Kidney glomerular epithelial cell (primary cell): ENCODE measurements around the gene ZBTB34.
"Not testable (repeated sequence)": the region's sequence is repeated elsewhere in the genome, so short reads cannot be mapped to it uniquely, and the experiment has no call there.

Experiments used
- DNase-seq: peaks from one replicate; lab custom pipeline; 2025; lab: John Stamatoyannopoulos, UW

The ZBTB34 gene

GRCh38 chr9:126860077-126860756 is at the start of gene ZBTB34:
Gene ZBTB34 (plus strand): TSS chr9:126860639. CDS start chr9:126879400, 18,761 bp downstream.
- DNase-seq = no peak

DNA sequence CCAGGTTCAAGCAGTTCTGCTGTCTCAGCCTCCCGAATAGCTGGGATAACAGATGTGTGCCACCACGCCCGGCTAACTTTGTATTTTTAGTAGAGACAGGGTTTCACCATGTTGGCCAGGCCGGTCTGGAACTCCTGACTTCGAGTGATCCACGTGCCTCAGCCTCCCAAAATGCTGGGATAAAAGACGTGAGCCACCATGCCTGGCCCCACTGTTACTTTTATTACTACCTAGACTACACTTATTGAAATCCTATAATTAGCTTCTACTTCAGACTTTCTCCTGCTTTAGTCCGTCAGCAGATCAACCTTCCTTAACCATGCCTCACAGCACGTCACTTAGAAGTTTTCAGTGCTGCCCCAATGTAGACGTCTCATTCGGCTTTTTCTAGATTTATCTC is 47.4 kb upstream of the ZBTB34 start:
- DNase-seq = no peak

DNA sequence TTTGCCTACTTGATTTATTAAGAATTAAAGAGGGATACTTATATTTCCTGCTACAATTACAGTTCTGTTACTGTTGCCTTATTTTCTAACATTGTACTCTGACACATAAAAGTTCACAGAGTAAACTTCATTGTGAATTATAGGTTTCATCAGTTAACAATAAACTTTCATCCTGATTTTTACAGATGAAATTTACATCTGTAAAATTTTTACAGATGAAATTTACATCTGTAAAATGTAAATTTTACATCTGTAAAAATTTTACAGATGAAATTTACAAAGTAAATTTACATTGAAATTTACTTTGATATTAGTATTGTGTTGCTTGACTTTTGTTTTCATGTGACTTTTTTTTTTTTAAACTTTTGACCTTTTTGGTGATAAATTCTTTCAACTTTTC is 46.3 kb upstream of the ZBTB34 start:
- DNase-seq = no peak

- DNase-seq = not testable (repeated sequence)
These were observed 42.8 kb upstream of the ZBTB34 start for GRCh38 chr9:126817615-126818014.

DNA sequence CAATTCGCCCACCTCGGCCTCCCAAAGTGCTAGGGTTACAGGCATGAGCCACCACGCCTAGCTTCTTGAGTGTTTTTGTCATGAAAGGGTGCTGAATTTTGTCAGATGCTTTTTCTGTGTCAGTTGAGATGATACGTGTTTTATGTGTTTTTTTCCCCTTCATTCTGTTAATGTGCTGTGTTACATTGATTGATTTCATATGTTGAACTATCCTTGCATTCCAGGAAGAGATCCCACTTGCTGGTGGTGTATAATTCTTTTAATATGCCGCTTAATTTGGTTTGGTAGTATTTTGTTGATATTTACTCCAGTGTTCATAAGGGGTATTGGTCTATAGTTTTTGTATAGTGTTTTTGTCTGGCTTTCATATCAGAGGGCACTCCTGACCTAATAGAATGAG is 42.0 kb upstream of the ZBTB34 start:
- no peak for DNase-seq

DNA sequence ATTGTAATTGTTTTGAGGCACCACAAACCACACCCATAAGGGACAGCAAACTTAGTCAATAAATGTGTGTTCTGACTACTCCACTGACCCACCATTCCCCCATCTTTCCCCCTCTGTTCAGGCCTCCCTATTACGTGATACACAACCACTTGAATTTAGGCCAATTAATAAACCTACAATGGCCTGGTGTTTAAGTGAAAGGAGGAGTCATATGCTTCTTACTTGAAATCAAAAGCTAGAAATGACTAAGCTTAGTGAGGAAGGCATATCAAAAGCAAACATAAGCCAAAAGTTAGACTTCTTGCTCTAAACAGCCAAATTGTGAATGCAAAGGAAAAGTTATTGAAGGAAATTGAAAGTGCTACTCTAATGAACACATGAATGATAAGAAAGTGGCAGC is 41.0 kb upstream of the ZBTB34 start:
- DNase-seq = no peak

- DNase-seq = no peak
These were observed 38.2 kb upstream of the ZBTB34 start for GRCh38 chr9:126822278-126822677.

- no peak for DNase-seq
These were observed 37.6 kb upstream of the ZBTB34 start for GRCh38 chr9:126822873-126823272.

GRCh38 chr9:126824052-126824451 is 36.4 kb upstream of the ZBTB34 start:
- not testable (repeated sequence) for DNase-seq

DNA sequence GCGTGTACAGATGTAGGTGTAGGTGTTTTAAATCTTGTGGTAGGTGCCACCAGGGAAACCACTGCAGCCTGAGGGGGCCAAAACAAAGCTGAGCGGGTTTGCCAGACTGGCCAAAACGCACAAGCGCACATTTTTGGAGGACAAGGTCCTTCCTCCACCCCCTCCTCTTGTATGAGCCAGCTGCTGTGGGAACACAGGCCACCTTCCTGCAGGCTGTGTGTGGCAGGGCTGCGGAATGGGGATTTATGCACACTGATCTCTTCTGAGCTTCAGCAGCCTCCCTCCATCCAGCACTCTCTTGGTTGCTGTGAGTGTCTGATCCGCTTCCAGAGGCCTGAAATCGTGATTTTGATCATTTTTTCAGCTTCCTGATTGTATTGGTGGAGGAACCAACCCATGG is 33.2 kb upstream of the ZBTB34 start:
- DNase-seq = no peak

- DNase-seq = no peak
These were observed 31.4 kb upstream of the ZBTB34 start for GRCh38 chr9:126829035-126829434.

GRCh38 chr9:126830827-126831226 is 29.6 kb upstream of the ZBTB34 start:
- no peak for DNase-seq

GRCh38 chr9:126832440-126832839 is 28.0 kb upstream of the ZBTB34 start:
- no peak for DNase-seq

DNA sequence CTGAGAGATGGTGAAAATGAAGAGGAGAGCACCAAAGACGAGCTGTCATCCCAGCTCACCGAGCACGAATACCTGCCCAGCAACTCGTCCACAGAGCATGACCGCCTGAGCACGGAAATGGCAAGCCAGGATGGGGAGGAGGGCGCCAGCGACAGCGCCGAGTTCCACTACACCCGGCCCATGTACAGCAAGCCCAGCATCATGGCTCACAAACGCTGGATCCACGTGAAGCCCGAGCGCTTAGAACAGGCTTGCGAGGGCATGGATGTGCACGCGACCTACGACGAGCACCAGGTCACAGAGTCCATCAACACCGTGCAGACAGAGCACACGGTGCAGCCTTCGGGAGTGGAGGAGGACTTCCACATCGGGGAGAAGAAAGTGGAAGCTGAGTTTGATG is 27.4 kb upstream of the ZBTB34 start:
- no peak for DNase-seq

- no peak for DNase-seq
These were observed 26.6 kb upstream of the ZBTB34 start for GRCh38 chr9:126833710-126834345.

- no peak for DNase-seq
These were observed 25.8 kb upstream of the ZBTB34 start for GRCh38 chr9:126834672-126835071.

- no peak for DNase-seq
These were observed 24.2 kb upstream of the ZBTB34 start for GRCh38 chr9:126836216-126836615.

- no peak for DNase-seq
These were observed 22.2 kb upstream of the ZBTB34 start for GRCh38 chr9:126838055-126838811.

GRCh38 chr9:126838895-126839294 is 21.5 kb upstream of the ZBTB34 start:
- DNase-seq = no peak

GRCh38 chr9:126839301-126839700 is 21.1 kb upstream of the ZBTB34 start:
- no peak for DNase-seq

- DNase-seq = no peak
These were observed 18.1 kb upstream of the ZBTB34 start for GRCh38 chr9:126842220-126842842.

DNA sequence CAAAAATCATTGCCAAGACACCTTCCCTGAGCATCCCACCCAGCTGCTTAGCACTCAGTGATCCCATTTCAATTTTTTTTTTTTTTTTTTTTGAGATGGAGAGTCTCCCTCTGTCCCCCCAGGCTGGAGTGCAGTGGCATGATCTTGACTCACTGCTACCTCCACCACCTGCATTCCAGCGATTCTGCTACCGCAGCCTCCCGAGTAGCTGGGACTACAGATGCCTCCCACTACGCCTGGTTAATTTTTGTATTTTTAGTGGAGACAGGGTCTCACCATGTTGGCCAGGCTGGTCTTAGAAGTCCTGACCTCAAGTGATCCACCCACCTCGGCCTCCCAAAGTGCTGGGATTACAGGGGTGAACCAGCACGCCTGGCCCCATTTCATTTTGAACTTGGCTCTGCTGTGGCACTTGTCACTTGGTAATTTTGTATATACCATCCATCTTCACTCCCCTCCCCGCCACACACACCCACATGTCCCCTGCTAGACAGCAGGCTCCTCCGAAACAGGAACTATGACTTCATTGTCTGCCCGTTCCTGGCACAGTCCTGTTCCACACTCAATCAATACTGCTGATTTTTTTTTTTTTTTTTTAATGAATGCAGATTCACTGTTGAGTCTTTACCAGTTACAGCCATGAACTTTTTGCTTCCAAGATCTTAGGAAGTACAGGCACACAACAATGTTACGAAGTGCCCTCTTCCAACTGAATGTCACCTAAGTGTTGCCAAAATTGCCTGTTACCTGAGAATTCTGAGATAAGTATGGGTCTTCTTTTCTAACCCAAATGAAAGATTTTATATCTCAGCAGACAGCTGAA is 17.3 kb upstream of the ZBTB34 start:
- DNase-seq = peak; percentile 41
